Prostate gland (tissue), 2 donors: ENCODE data around the gene DNAH14. TPM values are rescaled to one million over a fixed set of nuclear protein-coding genes. Genes with fewer than 3 reads are reported as not detected.

ENCODE experiments used
- DNase-seq: peaks from one replicate; pipeline ENCODE4 v3.0.0-alpha.2; 2019; ENCODE audit warnings: low spot score
- H3K27ac ChIP-seq, 2 donors: fragments of 200-600 bp; sonication (generic); 2 replicates each; pipeline ENCODE4 v1.5.1; 2017 to 2019
- H3K27me3 ChIP-seq: fragments of 200-600 bp; sonication (generic); replicated peaks from 2 replicates; pipeline ENCODE4 v1.5.1; 2019; ENCODE audit not compliant: insufficient read depth
- H3K36me3 ChIP-seq, 2 donors: fragments of 200-600 bp; sonication (generic); 1 replicate in 1 of 2; 2 replicates in 1 of 2; pipeline versions ENCODE4 v1.5.1 to v1.8.1; 2017 to 2019
- H3K4me1 ChIP-seq: fragments of 200-600 bp; sonication (generic); replicated peaks from 2 replicates; pipeline ENCODE4 v1.5.1; 2019
- H3K4me3 ChIP-seq, 2 donors: fragments of 200-600 bp; sonication (generic); 2 replicates each; pipeline ENCODE4 v1.5.1; 2017 to 2019
- H3K9me3 ChIP-seq: fragments of 200-600 bp; sonication (generic); 2 replicates; pipeline ENCODE4 v1.5.1; 2017
- CTCF ChIP-seq, 4 experiments: fragments of 200-600 bp in 2 of 4; fragments of 450-650 bp in 2 of 4; sonication (generic) in 2 of 4; IDR thresholded peaks; 1 replicate in 3 of 4; 2 replicates in 1 of 4; pipeline ENCODE4 v1.5.1; 2016 to 2019; ENCODE audit warnings: antibody characterized with exemption in 4 of 4, mild to moderate bottlenecking in 2 of 4, moderate library complexity in 2 of 4
- POLR2A ChIP-seq: fragments of 450-650 bp; IDR thresholded peaks from one replicate; pipeline ENCODE4 v1.6.1; 2016; ENCODE audit warnings: antibody characterized with exemption, mild to moderate bottlenecking
- POLR2AphosphoS5 ChIP-seq: sonication (generic); formaldehyde crosslinking; IDR thresholded peaks from one replicate; pipeline ENCODE4 v1.6.1; 2017; ENCODE audit warnings: antibody characterized with exemption
- WGBS: methylation state at CpG from one replicate; pipeline ENCODE4 v1.1.5; 2018; 5-methylcytosine and 5-hydroxymethylcytosine counted together
- intact Hi-C: fragments of 100-400 bp; cut with DNase I; formaldehyde crosslinking; loops from one replicate; pipeline ENCODE4 v1.14.2; 2022
- total RNA-seq, 2 donors: library from RNA; depleted of rRNA; stranded (reverse); fragments of >200 nt; gene quantifications; one replicate each; pipeline ENCODE4 v1.1.0, GENCODE V29; 2016

Gene DNAH14
- total RNA-seq, 2 donors from 2014 or later = 16.5 to 26.8 TPM

GRCh38 chr1:225257081-225257480, 327.6 kb downstream of the DNAH14 start:
- intact Hi-C loops = no loop called here
- TF ChIP-seq POLR2A (no peak), CTCF (IDR thresholded peaks at IDR 0.05) (no peak), POLR2AphosphoS5 (no peak)
- no peak for DNase-seq
- H3K4me3 ChIP-seq = no peak overlapping the region
- H3K36me3 ChIP-seq = no peaks in the 10 kb centered on the region
- H3K4me1 ChIP-seq = no peaks in the 10 kb centered on the region
- 95% methylated on average over 2 of the region's 2 CpGs for WGBS
- no peaks in the 10 kb centered on the region for H3K27me3 ChIP-seq
- H3K27ac ChIP-seq = no peak overlapping the region
- no peaks in the 10 kb centered on the region for H3K9me3 ChIP-seq

DNA sequence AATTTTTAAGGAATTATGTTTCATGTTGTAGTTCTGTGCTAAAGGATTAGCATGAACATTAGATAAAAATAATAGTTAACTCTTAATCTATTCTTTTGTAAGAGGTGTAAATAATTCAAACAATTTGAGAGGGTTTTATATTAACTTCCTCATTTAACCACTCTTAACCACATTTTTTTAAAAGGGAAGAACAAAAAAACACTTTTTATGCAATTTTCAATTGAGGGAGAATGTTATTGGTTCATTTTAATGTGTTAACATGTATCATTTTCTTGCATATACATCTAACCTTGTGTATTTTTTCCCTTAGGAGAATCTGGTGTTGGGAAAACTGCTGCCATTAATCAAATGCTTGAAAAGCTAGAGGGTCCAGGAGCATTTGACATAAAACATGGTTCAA, 329.3 kb downstream of the DNAH14 start:
- Histone ChIP-seq H3K4me3 (no peak overlapping the region), H3K27ac (no peak overlapping the region), H3K36me3 (no peaks in the 10 kb centered on the region), H3K4me1 (no peaks in the 10 kb centered on the region), H3K9me3 (no peaks in the 10 kb centered on the region), H3K27me3 (no peaks in the 10 kb centered on the region)
- intact Hi-C loops = no loop called here
- TF ChIP-seq POLR2A = no peak
- DNase-seq = no peak

- intact Hi-C loops = no loop called here
- Histone ChIP-seq H3K9me3 (no peaks in the 10 kb centered on the region), H3K27ac (no peak overlapping the region), H3K27me3 (no peaks in the 10 kb centered on the region), H3K4me3 (no peak overlapping the region), H3K36me3 (no peaks in the 10 kb centered on the region), H3K4me1 (no peaks in the 10 kb centered on the region)
- no peak for TF ChIP-seq POLR2A
- no peak for TF ChIP-seq CTCF (IDR thresholded peaks at IDR 0.05)
- TF ChIP-seq POLR2AphosphoS5 = no peak
- DNase-seq = no peak
- 98% methylated on average over 1 of the region's 1 CpG for WGBS
Measured at GRCh38 chr1:225259542-225259941, 330.1 kb downstream of the DNAH14 start.

DNA sequence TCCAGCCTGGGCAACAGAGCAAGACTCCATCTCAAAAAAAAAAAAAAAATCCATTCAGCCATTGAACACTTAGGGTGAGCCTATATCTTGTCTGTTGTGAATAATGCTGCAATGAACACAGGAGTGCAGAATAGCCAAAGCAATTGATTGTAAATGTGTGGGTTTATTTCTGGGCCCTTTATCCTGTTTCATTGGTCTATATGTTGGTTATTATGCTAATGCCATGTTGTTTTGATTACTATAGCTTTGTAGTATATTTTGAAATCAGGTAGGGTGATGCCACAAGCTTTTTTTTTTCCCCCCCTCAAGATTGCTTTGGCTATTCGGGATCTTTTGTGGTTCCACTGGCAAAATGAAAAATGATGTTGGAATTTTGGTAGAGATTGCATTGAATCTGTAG, 330.8 kb downstream of the DNAH14 start:
- H3K4me3 ChIP-seq = no peak overlapping the region
- H3K27me3 ChIP-seq = no peaks in the 10 kb centered on the region
- no peaks in the 10 kb centered on the region for H3K9me3 ChIP-seq
- no peak for DNase-seq
- 89% methylated on average over 1 of the region's 1 CpG for WGBS
- intact Hi-C loops = no loop called here
- H3K36me3 ChIP-seq = no peaks in the 10 kb centered on the region
- no peaks in the 10 kb centered on the region for H3K4me1 ChIP-seq
- H3K27ac ChIP-seq = no peak overlapping the region
- no peak for TF ChIP-seq POLR2AphosphoS5

- DNase-seq = no peak
- no peaks in the 10 kb centered on the region for H3K27me3 ChIP-seq
Measured at GRCh38 chr1:225277445-225277844, 348.0 kb downstream of the DNAH14 start.

More at GRCh38 chr1:225277445-225277844, 348.0 kb downstream of the DNAH14 start:
- Histone ChIP-seq H3K4me1 (no peaks in the 10 kb centered on the region), H3K36me3 (no peaks in the 10 kb centered on the region), H3K4me3 (no peak overlapping the region), H3K9me3 (no peaks in the 10 kb centered on the region), H3K27ac (no peak overlapping the region)
- TF ChIP-seq CTCF (IDR thresholded peaks at IDR 0.05) (no peak), POLR2AphosphoS5 (no peak), POLR2A (no peak)
- WGBS = 95% methylated on average over 3 of the region's 3 CpGs
- intact Hi-C loops = no loop called here
